GM21526 (cell line): Measurements from ENCODE around the gene RTKN.

Experiments
- ATAC-seq: cut with Tn5 transposase; IDR thresholded peaks from one replicate; pipeline ENCODE4 v1.9.1; 2021; ENCODE audit warnings: moderate library complexity; ENCODE audit not compliant: unreplicated experiment, low FRiP score

Gene RTKN

GRCh38 chr2:74384051-74384450, 57.7 kb downstream of the RTKN start:
- no peak for ATAC-seq

GRCh38 chr2:74383254-74383653, 58.5 kb downstream of the RTKN start:
- no peak for ATAC-seq

DNA sequence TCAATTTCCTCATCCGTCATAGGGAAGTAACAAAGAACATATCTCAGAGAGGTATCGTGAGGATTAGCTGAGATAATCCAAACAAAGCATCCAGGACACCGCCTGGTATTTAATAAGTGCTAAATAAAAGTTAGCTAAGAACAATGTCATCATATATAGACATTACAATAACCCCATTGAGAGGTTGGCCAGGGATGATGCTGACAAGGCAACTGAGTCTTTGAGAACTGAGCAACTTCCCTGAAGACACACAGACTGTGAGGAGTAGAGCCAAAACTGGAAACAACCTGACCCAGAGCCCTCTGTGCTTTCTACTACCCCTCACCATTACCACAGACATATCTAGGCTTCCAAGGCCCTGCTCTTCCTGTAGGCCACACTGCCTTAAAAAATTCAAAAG, 60.0 kb downstream of the RTKN start:
- no peak for ATAC-seq

- no peak for ATAC-seq
Measured at GRCh38 chr2:74379851-74380789, 61.6 kb downstream of the RTKN start, which contains the start of gene DCTN1. Gene DCTN1 (minus strand): TSS chr2:74380311. CDS start chr2:74380037, 274 bp downstream.

DNA sequence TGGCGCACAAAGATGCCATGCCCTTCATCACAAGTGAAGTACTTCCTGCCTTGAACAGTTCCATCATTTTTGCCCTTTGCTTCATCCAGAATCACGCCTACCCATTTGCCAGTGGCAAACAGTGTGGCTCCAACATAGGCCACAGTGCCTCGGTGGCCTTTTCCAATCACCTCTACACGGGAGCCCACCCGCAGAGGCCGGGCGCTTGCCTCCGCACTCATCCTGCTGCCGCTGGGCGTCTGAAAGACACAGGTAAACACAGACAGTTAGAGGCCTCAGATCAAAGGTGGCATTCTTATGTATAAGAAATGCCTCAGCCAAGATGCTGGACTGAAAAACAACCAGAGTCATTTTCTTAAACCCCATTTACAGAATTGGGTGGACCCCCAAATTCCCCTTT, 63.7 kb downstream of the RTKN start:
- ATAC-seq: no peak

DNA sequence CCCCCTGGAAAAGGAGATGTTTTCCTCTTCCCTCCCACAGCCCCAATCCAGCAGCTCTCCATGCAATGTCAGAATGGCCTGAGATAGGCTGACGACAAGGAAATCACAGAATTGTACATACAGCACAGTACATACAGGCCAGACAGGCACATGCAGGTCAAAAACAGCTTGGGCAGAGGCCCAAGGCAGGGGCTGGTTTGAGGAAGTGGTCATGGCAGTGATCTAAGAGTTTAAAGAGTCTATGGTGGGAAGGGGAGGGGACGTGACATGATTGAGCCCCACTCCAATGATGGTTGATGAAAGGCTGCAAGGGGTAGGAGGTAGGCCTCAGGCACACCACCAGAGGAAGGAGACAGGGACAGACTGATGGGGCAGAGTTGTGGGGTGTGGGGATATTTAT, 65.9 kb downstream of the RTKN start:
- ATAC-seq: no peak
